ENCODE data around the gene RNF150.

- TF ChIP-seq POLR2A (IDR thresholded peaks at IDR 0.05), result no peak
- TF ChIP-seq CTCF (IDR thresholded peaks at IDR 0.05), result no peak
Measured at GRCh38 chr4:140876615-140877364, 256.5 kb downstream of the RNF150 start.
